HAP-1 (cell line): Measurements from ENCODE around the gene CACNA1D.

Experiments
- DNase-seq, 2 experiments: peaks; one replicate each; pipeline ENCODE4 v3.0.0-alpha.2; 2016 to 2020; ENCODE audit warnings: low spot score in 2 of 2
- H3K27me3 ChIP-seq: fragments of 250-450 bp; sonication (Bioruptor Pico); 2 replicates; pipeline ENCODE4 v1.5.1; 2020; ENCODE audit warnings: low read depth, mild to moderate bottlenecking, moderate library complexity
- H3K36me3 ChIP-seq: fragments of 250-450 bp; sonication (Bioruptor Pico); replicated peaks from 2 replicates; pipeline ENCODE4 v1.5.1; 2020; ENCODE audit warnings: mild to moderate bottlenecking
- H3K4me1 ChIP-seq: fragments of 250-450 bp; sonication (Bioruptor Pico); 2 replicates; pipeline ENCODE4 v1.5.1; 2020; ENCODE audit warnings: mild to moderate bottlenecking
- H3K4me3 ChIP-seq: fragments of 250-450 bp; sonication (Bioruptor Pico); 2 replicates; pipeline ENCODE4 v1.5.1; 2020; ENCODE audit warnings: mild to moderate bottlenecking, moderate library complexity
- H3K9me3 ChIP-seq: fragments of 250-450 bp; sonication (Bioruptor Pico); 2 replicates; pipeline ENCODE4 v1.5.1; 2020; ENCODE audit warnings: mild to moderate bottlenecking, moderate library complexity
- in situ Hi-C: fragments of 300-500 bp; cut with MboI; formaldehyde crosslinking; loops from 3 replicates; pipeline ENCODE4 v1.14.3; 2020; ENCODE audit warnings: low sequenced_read_pairs, inconsistent platforms, mixed read lengths

Gene CACNA1D

DNA sequence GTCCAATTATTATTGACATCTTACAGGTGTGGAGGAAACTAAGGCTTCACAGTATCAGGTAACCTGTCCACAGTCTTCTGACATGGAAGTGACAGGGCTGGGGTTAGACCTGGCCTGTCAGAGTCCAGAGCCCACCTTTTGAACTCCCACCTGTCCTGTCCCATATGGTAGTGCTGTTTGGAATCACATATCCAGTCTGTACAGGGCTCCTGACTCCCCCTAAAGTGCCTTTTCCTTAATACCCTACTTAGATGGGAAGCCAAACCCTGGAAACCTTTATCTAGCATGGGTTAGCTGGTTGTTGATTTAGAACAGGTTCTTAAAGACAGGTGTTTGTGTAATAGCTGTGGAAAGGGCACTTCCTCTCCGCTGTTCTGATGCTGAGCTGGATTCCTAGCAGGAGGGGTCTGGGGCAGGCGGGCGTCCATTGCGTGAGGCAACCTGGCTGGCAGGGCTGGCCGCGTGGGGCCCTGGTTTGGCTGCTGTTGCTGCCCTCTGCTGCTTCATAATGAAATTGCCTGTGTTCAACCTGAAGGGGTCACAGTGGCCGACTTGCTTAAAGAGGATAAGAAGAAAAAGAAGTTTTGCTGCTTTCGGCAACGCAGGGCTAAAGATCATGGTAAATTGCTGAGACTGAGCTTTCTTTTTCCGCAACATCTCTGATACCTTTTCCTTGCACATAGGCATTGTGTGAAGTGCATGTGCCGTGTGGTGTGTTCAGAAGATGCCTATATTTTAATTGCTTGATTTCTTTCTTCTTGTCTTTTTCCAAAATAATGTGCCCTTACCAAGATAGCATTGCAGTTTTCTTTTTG, 215.7 kb downstream of the CACNA1D start:
- H3K4me3 ChIP-seq = no peak overlapping the region
- in situ Hi-C loops = no loop called here
- H3K4me1 ChIP-seq = no peaks in the 10 kb centered on the region
- no peaks in the 10 kb centered on the region for H3K27me3 ChIP-seq
- H3K9me3 ChIP-seq = no peaks in the 10 kb centered on the region
- DNase-seq = peak; percentile 66 to 86
- no peaks in the 10 kb centered on the region for H3K36me3 ChIP-seq

GRCh38 chr3:53711387-53711786, 217.0 kb downstream of the CACNA1D start:
- in situ Hi-C loops = no loop called here
- no peaks in the 10 kb centered on the region for H3K4me1 ChIP-seq
- H3K27me3 ChIP-seq = no peaks in the 10 kb centered on the region
- no peaks in the 10 kb centered on the region for H3K9me3 ChIP-seq
- no peak overlapping the region for H3K4me3 ChIP-seq
- no peak for DNase-seq
- no peaks in the 10 kb centered on the region for H3K36me3 ChIP-seq

DNA sequence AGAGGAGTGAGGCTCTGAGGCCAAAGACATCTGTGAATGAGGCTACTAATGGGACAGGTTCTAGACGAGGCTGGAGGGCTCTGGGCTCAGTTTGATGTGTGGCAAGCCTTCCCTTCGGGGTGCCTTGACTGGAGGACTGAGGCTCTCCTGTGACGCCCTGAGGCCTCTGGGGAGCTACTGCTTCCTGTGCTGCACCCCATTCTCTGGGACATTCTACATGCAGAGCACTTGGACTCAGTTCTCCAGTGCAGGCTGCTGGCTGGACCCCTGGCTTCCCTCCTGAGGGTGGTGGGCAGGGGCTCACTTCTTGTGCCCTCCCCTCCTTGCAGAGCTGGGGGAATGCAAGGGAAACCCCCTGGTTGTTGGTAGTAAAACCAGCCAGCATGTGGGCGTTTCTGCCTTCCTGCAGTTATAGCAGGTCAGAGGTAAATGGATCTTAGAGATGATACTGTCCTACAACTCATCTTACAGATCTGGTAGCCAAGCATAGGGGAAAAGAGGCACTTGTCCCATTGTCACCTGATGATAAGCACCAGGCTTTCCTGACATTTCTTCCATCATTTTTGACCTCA, 218.5 kb downstream of the CACNA1D start:
- no peaks in the 10 kb centered on the region for H3K27me3 ChIP-seq
- H3K36me3 ChIP-seq = no peaks in the 10 kb centered on the region
- H3K4me1 ChIP-seq = no peaks in the 10 kb centered on the region
- no peak overlapping the region for H3K4me3 ChIP-seq
- in situ Hi-C loops = no loop called here
- no peaks in the 10 kb centered on the region for H3K9me3 ChIP-seq
- DNase-seq = no peak

GRCh38 chr3:53713626-53714025, 219.2 kb downstream of the CACNA1D start:
- DNase-seq = no peak
- Histone ChIP-seq H3K36me3 (no peaks in the 10 kb centered on the region), H3K27me3 (no peaks in the 10 kb centered on the region), H3K4me3 (no peak overlapping the region), H3K9me3 (no peaks in the 10 kb centered on the region), H3K4me1 (no peaks in the 10 kb centered on the region)
- in situ Hi-C loops = no loop called here

GRCh38 chr3:53715815-53716483, 221.5 kb downstream of the CACNA1D start:
- in situ Hi-C loops = loop anchor here (5.0 kb wide), 1 partner anchor 339 kb away; no protein-coding TSS in a partner anchor
- Histone ChIP-seq H3K27me3 (no peaks in the 10 kb centered on the region), H3K36me3 (no peaks in the 10 kb centered on the region), H3K4me1 (no peaks in the 10 kb centered on the region), H3K9me3 (no peaks in the 10 kb centered on the region), H3K4me3 (no peak overlapping the region)
- no peak for DNase-seq

- no peak overlapping the region for H3K4me3 ChIP-seq
- no peak for DNase-seq
- H3K27me3 ChIP-seq = peaks cover 1% of the 10 kb centered on the region
- no peaks in the 10 kb centered on the region for H3K36me3 ChIP-seq
- no peaks in the 10 kb centered on the region for H3K9me3 ChIP-seq
- in situ Hi-C loops = loop anchor here (5.0 kb wide), 1 partner anchor 340 kb away; no protein-coding TSS in a partner anchor
- no peaks in the 10 kb centered on the region for H3K4me1 ChIP-seq
Observed at GRCh38 chr3:53716998-53717397, 222.6 kb downstream of the CACNA1D start.

- DNase-seq = no peak
- in situ Hi-C loops = loop anchor here (5.0 kb wide), 1 partner anchor 341 kb away; no protein-coding TSS in a partner anchor
- Histone ChIP-seq H3K4me1 (no peaks in the 10 kb centered on the region), H3K27me3 (peaks cover 9% of the 10 kb centered on the region), H3K9me3 (no peaks in the 10 kb centered on the region), H3K36me3 (no peaks in the 10 kb centered on the region), H3K4me3 (no peak overlapping the region)
Observed at GRCh38 chr3:53718462-53718861, 224.1 kb downstream of the CACNA1D start.

- no peak overlapping the region for H3K4me3 ChIP-seq
- DNase-seq = no peak
- peaks cover 9% of the 10 kb centered on the region for H3K27me3 ChIP-seq
- no peaks in the 10 kb centered on the region for H3K4me1 ChIP-seq
- no peaks in the 10 kb centered on the region for H3K36me3 ChIP-seq
- H3K9me3 ChIP-seq = no peaks in the 10 kb centered on the region
- in situ Hi-C loops = loop anchor here (5.0 kb wide), 1 partner anchor 342 kb away; no protein-coding TSS in a partner anchor
Observed at GRCh38 chr3:53719796-53720195, 225.4 kb downstream of the CACNA1D start.

- Histone ChIP-seq H3K27me3 (peaks cover 14% of the 10 kb centered on the region), H3K4me1 (no peaks in the 10 kb centered on the region), H3K4me3 (no peak overlapping the region), H3K9me3 (no peaks in the 10 kb centered on the region), H3K36me3 (no peaks in the 10 kb centered on the region)
- in situ Hi-C loops = no loop called here
- no peak for DNase-seq
Observed at GRCh38 chr3:53721187-53722119, 227.0 kb downstream of the CACNA1D start.

DNA sequence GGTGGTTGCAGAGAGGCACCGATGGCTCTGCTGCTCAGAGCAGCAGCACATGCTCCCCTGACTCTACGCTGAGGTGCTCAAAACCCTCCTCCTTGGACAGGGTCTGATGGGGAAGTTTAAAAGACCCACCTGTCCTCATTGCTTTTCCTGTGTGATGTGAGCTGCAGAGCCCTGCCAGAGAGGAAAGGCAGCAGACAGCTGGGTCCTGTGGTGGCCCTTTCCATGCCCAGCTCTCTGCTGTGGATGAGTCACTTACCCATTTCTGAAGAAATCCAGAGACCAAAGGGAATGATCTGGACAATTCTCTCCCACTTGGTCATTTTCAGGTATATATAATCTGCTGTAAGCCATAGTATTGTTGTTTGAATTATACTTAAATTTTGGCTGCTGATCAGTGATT, 230.2 kb downstream of the CACNA1D start:
- peaks cover 14% of the 10 kb centered on the region for H3K27me3 ChIP-seq
- no peaks in the 10 kb centered on the region for H3K36me3 ChIP-seq
- H3K4me1 ChIP-seq = no peaks in the 10 kb centered on the region
- in situ Hi-C loops = no loop called here
- no peaks in the 10 kb centered on the region for H3K9me3 ChIP-seq
- no peak for DNase-seq
- no peak overlapping the region for H3K4me3 ChIP-seq

DNA sequence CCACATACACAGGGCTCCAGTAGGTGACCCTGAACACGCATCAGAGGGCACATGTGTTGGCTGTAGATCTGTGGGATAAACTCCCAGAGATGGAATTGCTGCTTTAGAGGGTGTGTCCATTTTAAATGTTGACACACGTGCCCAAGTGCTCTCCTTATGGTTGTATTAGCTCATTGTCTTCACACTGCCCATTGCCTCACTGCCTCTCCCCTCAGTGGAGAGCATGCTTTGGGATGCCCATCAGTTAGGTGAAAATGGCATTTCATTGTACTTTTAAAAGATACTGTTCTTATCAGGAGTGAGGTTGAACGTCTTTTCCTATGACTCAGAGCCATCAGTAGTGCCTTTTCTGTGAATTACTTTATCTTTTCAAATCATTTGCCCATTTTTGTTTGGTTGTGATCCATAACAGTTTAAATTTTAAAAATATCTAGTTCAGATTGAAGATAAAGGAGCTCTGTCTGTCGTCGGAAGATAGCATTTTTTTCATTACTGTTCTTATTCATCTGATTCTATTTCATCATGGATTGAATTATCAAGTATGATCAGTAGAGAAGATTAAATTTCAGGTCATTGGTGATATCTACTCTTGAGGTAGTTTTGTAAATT, 231.1 kb downstream of the CACNA1D start:
- Histone ChIP-seq H3K27me3 (peaks cover 14% of the 10 kb centered on the region), H3K9me3 (no peaks in the 10 kb centered on the region), H3K4me3 (no peak overlapping the region), H3K4me1 (no peaks in the 10 kb centered on the region), H3K36me3 (no peaks in the 10 kb centered on the region)
- in situ Hi-C loops = no loop called here
- DNase-seq = no peak

DNA sequence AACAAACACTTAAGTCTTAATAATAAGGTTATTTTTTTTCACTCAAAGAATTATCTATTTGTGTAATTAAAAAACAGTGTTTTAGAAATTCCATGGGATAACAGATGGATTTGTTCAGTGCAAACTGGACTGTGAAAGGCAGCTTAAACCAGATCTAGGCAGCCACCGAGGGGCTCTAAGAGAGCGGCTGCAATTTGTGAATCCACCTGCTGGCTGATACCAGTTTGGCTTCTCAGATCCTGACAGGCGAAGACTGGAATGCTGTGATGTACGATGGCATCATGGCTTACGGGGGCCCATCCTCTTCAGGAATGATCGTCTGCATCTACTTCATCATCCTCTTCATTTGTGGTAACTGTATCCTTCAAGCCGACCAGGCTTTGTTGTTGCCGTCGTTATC, 232.2 kb downstream of the CACNA1D start:
- in situ Hi-C loops = no loop called here
- no peak for DNase-seq
- Histone ChIP-seq H3K4me3 (no peak overlapping the region), H3K27me3 (peaks cover 18% of the 10 kb centered on the region), H3K36me3 (no peaks in the 10 kb centered on the region), H3K4me1 (no peaks in the 10 kb centered on the region), H3K9me3 (no peaks in the 10 kb centered on the region)

GRCh38 chr3:53728606-53729005, 234.2 kb downstream of the CACNA1D start:
- in situ Hi-C loops = no loop called here
- DNase-seq = no peak

More at GRCh38 chr3:53728606-53729005, 234.2 kb downstream of the CACNA1D start:
- Histone ChIP-seq H3K4me3 (no peak overlapping the region), H3K27me3 (peaks cover 9% of the 10 kb centered on the region; the same call in 1 of the 2 replicates), H3K4me1 (no peaks in the 10 kb centered on the region), H3K36me3 (no peaks in the 10 kb centered on the region), H3K9me3 (no peaks in the 10 kb centered on the region)
